ENCODE measurements around the gene B4GALT1.

- TF ChIP-seq POLR2A (IDR thresholded peaks at IDR 0.05) (no peak), CTCF (IDR thresholded peaks at IDR 0.05) (no peak)
Measured at GRCh38 chr9:33114746-33115145, 52.4 kb downstream of the B4GALT1 start.

All from lower leg skin (tissue), 3 donors.